ENCODE results near the gene CLEC2D. TPM values are rescaled to one million over a fixed set of nuclear protein-coding genes. Genes with fewer than 3 reads are reported as not detected.
"Not testable (repeated sequence)": the region's sequence is repeated elsewhere in the genome, so short reads cannot be mapped to it uniquely, and the experiment has no call there.

Gene CLEC2D
- polyA plus RNA-seq, 4 donors: 10.9 to 21.3 (median 13.9) TPM

- DNase-seq (ENCODE audit: low read depth in 4 of 4, low spot score in 3 of 4): no peak
These were observed 29.9 kb downstream of the CLEC2D start for GRCh38 chr12:9699269-9699897.

GRCh38 chr12:9699898-9700605 lies 30.5 kb downstream of the CLEC2D start:
- no peak for DNase-seq (ENCODE audit: low read depth in 4 of 4, low spot score in 3 of 4)

GRCh38 chr12:9700606-9700956 lies 31.1 kb downstream of the CLEC2D start:
- no peak for DNase-seq (ENCODE audit: low read depth in 4 of 4, low spot score in 3 of 4)

- DNase-seq (ENCODE audit: low read depth in 4 of 4, low spot score in 3 of 4): no peak
These were observed 32.1 kb downstream of the CLEC2D start for GRCh38 chr12:9701380-9702154.

- no peak for DNase-seq (ENCODE audit: low read depth in 4 of 4, low spot score in 3 of 4)
These were observed 32.7 kb downstream of the CLEC2D start for GRCh38 chr12:9702255-9702654.

- DNase-seq (ENCODE audit: low read depth in 4 of 4, low spot score in 3 of 4): not testable (repeated sequence)
These were observed 35.0 kb downstream of the CLEC2D start for GRCh38 chr12:9704561-9704960.

GRCh38 chr12:9706086-9706685 lies 36.7 kb downstream of the CLEC2D start:
- no peak for DNase-seq (ENCODE audit: low read depth in 4 of 4, low spot score in 3 of 4)

GRCh38 chr12:9707356-9707755 lies 37.8 kb downstream of the CLEC2D start:
- no peak for DNase-seq (ENCODE audit: low read depth in 4 of 4, low spot score in 3 of 4)

- peak in 2 of 4 donors; percentile 10 to 14 for DNase-seq (ENCODE audit: low read depth in 4 of 4, low spot score in 3 of 4)
These were observed 38.6 kb downstream of the CLEC2D start for GRCh38 chr12:9707864-9708808.

GRCh38 chr12:9708853-9709252 lies 39.3 kb downstream of the CLEC2D start:
- DNase-seq (ENCODE audit: low read depth in 4 of 4, low spot score in 3 of 4): no peak

GRCh38 chr12:9710584-9711375 lies 41.3 kb downstream of the CLEC2D start:
- no peak for DNase-seq (ENCODE audit: low read depth in 4 of 4, low spot score in 3 of 4)

GRCh38 chr12:9711664-9712063 lies 42.2 kb downstream of the CLEC2D start:
- DNase-seq (ENCODE audit: low read depth in 4 of 4, low spot score in 3 of 4): no peak

GRCh38 chr12:9713032-9713558 lies 43.6 kb downstream of the CLEC2D start:
- DNase-seq (ENCODE audit: low read depth in 4 of 4, low spot score in 3 of 4): not testable (repeated sequence)

GRCh38 chr12:9717070-9717925 lies 47.8 kb downstream of the CLEC2D start:
- no peak for DNase-seq (ENCODE audit: low read depth in 4 of 4, low spot score in 3 of 4)

- DNase-seq (ENCODE audit: low read depth in 4 of 4, low spot score in 3 of 4): no peak
These were observed 49.5 kb downstream of the CLEC2D start for GRCh38 chr12:9718968-9719367.

GRCh38 chr12:9719790-9720189 lies 50.3 kb downstream of the CLEC2D start:
- no peak for DNase-seq (ENCODE audit: low read depth in 4 of 4, low spot score in 3 of 4)

GRCh38 chr12:9721394-9722092 lies 52.0 kb downstream of the CLEC2D start:
- DNase-seq (ENCODE audit: low read depth in 4 of 4, low spot score in 3 of 4): no peak

GRCh38 chr12:9724023-9724422 lies 54.5 kb downstream of the CLEC2D start:
- DNase-seq (ENCODE audit: low read depth in 4 of 4, low spot score in 3 of 4): no peak
